NCI-H2171 (cell line): ENCODE results near the gene CD82.
"Not testable (repeated sequence)": the region's sequence is repeated elsewhere in the genome, so short reads cannot be mapped to it uniquely, and the experiment has no call there.

Experiments
- DNase-seq: peaks from one replicate; lab custom pipeline; 2025; lab: John Stamatoyannopoulos, UW

Gene CD82

GRCh38 chr11:44533921-44534711 lies 31.3 kb upstream of the CD82 start:
- DNase-seq: no peak

- DNase-seq: no peak
Measured at GRCh38 chr11:44535191-44535980, 30.1 kb upstream of the CD82 start.

GRCh38 chr11:44536788-44537516 lies 28.5 kb upstream of the CD82 start:
- no peak for DNase-seq

- no peak for DNase-seq
Measured at GRCh38 chr11:44537679-44538078, 27.8 kb upstream of the CD82 start.

GRCh38 chr11:44538375-44539054 lies 26.9 kb upstream of the CD82 start:
- peak; percentile 26 for DNase-seq

- no peak for DNase-seq
Measured at GRCh38 chr11:44539971-44540370, 25.5 kb upstream of the CD82 start.

GRCh38 chr11:44540667-44541066 lies 24.8 kb upstream of the CD82 start:
- DNase-seq: no peak

GRCh38 chr11:44542372-44542771 lies 23.1 kb upstream of the CD82 start:
- DNase-seq: no peak

- DNase-seq: not testable (repeated sequence)
Measured at GRCh38 chr11:44546984-44547383, 18.5 kb upstream of the CD82 start.

- DNase-seq: not testable (repeated sequence)
Measured at GRCh38 chr11:44547534-44547933, 17.9 kb upstream of the CD82 start.

- no peak for DNase-seq
Measured at GRCh38 chr11:44548032-44548695, 17.3 kb upstream of the CD82 start.

- DNase-seq: not testable (repeated sequence)
Measured at GRCh38 chr11:44548961-44549749, 16.3 kb upstream of the CD82 start.

- DNase-seq: no peak
Measured at GRCh38 chr11:44550123-44550522, 15.3 kb upstream of the CD82 start.

- no peak for DNase-seq
Measured at GRCh38 chr11:44551456-44552139, 13.9 kb upstream of the CD82 start.

GRCh38 chr11:44555031-44555800 lies 10.2 kb upstream of the CD82 start:
- no peak for DNase-seq

GRCh38 chr11:44556735-44557409 lies 8.6 kb upstream of the CD82 start:
- DNase-seq: peak; percentile 34

- no peak for DNase-seq
Measured at GRCh38 chr11:44557464-44557863, 8.0 kb upstream of the CD82 start.

GRCh38 chr11:44559207-44559939 lies 6.1 kb upstream of the CD82 start:
- DNase-seq: no peak
